COLO668 (cell line): ENCODE measurements around the gene SWI5.

Source experiments
- DNase-seq: peaks from one replicate; lab custom pipeline; 2025; ENCODE audit not compliant: unreplicated experiment; lab: John Stamatoyannopoulos, UW

Gene SWI5

DNA sequence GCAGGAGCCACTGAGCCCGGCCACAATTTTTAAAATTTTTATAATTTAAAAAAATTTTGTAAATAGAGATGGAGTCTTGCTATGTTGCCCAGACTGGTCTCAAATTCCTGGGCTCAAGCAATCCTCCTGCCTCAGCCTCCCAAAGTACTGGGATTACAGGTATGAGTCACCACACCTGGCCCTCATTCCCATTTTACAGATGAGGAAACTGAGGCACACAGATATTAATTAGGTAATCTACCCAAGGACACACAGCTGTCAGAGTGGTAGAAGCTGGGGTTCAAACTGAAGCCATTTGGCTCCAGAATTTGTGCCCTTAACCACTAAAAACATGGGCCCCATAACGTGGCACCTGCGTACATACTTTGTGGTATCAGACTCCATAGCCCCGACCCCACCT, 38.6 kb downstream of the SWI5 start:
- no peak for DNase-seq

DNA sequence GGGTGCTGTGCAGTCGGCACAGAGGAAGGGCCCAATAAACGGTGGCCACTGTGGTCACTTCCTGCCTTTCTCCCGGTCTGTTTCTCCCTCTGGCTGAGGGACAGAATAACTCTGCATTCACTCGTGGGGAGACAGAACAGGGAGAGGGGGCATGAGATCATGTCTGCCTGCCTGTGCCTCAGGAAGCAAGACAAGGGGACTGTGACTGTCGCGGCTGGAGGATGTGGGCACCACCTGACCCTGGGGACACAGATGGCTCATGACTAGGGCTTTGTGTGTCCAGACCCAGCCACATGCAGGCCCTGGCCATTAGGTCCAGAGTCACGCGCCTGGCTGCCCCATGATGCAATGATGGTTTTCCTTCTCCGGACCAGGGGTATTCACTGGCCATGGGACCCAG, 40.3 kb downstream of the SWI5 start:
- no peak for DNase-seq

DNA sequence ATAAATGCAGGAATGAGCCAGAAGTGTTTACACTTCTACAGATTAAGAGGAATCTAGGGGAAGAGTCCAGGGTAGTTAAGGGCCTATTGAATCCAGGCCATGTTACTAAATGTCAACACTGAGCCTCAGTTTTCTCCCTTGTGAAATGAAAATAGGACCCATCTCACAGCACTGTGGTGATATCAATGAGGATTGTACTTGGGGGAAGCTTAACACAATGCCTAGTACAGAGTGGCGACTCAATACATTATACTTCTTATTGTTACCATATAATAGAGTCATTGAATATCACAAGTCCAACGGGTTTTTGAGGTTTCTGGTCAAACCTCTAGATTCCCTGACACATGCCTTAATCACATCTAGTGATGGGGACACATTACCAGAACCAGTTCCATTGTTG, 41.6 kb downstream of the SWI5 start:
- DNase-seq = no peak

DNA sequence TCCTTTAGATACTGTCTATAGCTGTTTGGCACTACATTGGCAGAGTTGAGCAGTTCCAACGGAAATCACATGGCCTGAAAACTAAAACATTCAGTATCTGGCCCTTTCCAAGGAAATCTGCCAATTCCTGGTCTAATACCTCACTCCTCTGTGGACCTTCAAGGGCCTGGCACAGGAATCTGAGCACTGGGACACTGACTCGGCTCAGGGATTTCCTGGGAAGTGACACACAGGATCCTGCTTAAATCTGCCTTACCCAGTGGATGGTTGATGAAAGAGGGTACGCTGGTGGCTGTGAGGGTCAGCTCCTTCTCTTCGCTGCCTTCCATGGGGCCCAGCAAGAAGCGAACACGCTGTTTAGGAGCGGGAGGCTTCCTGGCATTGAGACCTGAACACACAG, 45.3 kb downstream of the SWI5 start:
- DNase-seq = no peak

DNA sequence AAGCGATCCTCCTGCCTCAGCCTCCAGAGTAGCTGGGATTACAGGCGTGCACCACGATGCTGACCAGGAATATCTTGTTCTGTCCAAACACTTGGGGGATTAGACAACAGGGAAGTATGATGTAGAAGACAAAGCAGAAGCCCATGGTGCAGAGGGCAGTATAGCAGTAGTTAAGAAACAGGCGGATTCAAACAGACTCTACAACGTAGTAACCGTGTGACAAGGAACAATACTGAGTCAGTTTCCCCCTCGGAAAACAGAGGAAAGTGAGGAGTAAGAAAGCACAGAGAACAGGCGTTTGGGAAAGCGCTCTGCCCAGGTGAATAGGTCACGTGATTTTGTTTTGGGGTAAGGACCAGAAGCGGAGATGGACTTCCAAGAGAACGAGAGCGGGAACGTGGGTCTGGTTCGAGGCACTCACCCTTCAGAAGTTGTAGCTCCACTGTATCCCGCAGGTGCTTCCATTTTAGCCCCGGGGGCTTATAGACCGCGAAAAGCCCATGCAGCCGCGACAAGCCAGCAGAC, 45.9 kb downstream of the SWI5 start:
- no peak for DNase-seq

DNA sequence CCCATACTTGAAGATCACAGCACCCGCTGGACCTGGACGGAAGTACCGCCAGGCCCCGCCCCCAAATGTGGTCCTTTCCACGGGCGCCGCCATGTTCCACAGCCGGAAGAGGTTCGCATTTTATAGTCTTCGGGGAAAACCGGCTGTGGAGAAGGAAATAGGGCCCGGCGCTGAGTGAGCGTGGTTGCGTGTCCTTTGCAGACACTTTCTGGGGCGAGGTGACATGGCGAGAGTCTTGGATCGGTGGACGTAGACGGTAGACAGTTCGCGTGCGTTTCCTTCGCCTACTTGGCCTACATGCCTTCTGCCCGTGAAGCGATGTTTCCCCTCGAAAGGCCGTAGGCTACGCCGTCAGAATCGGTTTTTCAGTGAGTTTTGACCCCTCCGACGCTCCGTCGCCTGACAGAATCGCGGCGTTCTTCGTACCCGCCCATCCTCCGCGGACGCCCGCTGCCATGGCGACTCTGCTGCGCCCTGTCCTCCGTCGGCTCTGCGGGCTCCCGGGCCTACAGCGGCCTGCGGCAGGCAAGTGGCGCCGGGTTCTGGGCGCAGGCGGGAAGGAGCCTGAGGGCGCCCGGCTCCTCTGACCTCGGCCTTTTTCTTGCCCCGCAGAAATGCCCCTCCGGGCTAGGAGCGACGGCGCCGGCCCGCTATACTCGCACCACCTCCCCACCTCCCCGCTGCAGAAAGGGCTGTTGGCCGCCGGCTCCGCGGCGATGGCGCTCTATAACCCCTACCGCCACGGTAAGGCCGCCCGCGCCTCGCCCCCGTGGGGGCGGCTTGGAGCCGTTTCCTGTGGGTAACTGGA, 46.5 kb downstream of the SWI5 start, which contains the start of the genes COQ4 and TRUB2:
COQ4 (plus strand) TSS at position 436 of the 808 bp plus-strand sequence; CDS start at position 456, 20 bp downstream.
TRUB2 (minus strand) TSS at position 44 of the 808 bp plus-strand sequence; CDS start at position 5, 39 bp downstream.
- peak; percentile 96 for DNase-seq

DNA sequence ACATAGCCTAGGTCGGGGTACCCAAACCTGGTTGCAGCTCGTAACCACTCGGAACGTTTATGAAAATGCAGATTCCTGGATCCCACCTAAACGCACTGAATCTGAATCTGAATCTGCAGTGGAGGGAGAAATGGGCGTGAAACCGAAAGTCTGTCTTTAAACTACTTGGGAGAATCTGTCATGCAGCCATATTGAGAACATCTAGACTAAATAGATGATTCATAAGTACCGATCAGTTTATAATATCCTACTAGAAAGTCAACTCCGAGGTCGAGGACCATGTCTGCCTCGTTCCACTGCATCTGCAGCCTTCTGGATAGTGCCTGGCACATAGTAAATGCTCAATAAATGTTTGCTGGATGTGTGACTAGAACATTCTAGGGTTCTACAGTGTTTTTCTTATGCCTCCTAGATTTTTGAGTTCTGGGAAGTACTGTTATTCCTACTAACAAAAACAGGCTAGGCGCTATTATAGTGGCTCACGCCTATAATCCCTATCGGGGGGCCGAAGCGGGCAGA, 47.2 kb downstream of the SWI5 start:
- no peak for DNase-seq

DNA sequence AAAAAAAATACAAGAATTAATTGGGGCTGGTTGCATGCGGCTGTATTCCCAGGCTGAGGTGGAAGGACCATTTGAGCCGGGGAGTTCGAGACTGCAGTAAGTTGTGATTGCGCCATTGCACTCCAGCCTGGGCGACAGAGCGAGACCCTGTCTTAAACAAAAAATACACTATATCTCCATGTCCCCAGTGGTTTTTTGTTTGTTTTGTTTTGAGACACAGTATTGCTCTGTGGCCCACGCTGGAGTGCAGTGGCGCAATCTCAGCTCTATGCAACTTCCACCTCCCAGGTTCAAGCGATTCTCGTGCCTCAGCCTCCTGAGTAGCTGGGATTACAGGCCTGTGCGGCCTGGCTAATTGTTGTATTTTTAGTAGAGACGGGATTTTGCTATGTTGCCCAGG, 47.7 kb downstream of the SWI5 start:
- DNase-seq = no peak

DNA sequence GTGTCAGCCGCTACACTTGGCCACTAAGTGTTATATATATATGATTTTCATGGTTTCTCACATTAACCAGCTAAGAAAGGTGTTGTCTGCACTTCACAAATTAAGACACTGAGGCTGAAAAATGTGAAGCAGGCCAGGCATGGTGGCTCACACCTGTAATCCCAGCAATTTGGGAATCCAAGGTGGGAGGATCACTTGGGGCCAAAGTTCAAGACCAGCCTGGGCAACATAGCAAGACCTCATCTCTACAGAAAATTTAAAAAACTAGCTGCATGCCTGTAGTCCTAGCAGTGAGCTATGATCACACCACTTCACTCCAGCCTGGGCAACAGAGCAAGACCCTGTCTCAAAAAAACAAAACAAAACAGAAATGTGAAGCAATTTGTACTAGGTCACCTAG, 48.3 kb downstream of the SWI5 start:
- DNase-seq = no peak

DNA sequence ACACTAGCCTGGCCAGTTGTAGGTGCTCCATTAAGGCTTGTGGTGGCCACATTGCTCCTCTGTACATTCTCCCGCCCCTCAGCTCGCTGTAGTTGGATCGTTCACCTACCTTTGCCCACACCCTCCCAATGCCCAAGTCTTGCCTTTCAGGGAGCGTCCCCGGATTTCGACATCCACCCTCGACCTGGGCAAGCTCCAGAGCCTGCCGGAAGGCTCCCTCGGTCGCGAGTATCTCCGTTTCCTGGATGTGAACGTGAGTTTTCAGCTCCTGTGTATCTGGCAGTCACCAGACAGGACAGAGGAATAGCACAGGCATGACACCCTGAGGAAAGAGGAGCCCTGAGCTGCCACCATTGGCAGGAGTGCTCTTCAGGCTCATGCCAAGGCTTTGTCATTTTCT, 49.6 kb downstream of the SWI5 start:
- no peak for DNase-seq

DNA sequence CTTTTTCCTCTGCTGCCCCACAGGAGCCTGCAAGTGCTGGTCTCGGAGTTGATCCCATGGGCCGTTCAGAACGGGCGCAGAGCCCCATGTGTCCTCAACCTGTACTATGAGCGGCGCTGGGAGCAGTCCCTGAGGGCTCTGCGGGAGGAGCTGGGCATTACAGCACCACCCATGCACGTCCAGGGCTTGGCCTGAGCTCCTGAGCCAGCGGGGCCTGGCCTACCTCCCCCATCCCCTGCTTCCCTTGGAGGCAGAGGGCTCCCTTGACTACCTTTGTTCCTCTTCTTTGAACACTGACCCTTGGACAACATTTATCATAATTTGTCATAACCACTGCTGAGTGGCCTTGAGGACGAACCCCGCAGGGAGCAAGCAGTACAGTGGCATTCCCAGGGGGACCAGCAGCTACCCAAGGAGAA, 57.4 kb downstream of the SWI5 start:
- no peak for DNase-seq

DNA sequence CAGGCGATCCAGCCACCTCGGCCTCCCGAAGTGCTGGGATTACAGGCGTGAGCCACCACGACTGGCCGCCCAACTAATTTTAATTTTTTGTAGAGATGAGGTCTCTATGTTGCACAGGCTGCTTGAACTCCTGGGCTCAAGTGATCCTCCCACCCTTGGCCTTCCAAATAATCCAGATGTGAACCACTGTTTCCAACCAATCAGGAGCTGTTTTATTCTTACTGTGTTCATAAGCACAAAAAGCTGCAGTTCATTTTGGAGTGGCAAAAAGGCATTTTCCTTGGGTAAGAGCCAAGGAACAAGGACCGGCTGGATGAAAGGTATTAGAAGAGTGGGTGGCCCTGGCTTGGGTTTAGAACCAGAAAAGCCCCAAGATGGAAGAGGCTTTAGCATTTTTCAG, 59.1 kb downstream of the SWI5 start:
- DNase-seq = no peak

DNA sequence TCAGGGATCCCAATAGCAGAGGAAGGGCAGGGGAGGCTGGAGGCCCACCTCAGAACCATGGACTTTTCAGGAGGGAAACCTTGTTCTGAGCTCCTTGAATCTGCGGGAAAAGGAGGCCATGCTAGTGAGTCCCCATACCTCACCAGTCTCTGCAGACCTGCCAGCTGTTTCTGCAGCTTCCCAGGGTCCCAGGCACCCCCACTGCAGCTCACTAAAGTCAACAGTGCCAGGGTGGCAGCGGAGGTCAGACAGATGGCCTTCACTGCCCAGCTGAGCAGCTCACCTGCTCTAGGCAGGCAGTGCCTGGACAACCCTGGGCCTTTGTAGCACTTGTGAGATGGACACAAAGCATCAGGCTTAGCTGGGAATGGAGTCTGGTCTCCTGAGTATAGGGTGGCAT, 59.8 kb downstream of the SWI5 start:
- no peak for DNase-seq

DNA sequence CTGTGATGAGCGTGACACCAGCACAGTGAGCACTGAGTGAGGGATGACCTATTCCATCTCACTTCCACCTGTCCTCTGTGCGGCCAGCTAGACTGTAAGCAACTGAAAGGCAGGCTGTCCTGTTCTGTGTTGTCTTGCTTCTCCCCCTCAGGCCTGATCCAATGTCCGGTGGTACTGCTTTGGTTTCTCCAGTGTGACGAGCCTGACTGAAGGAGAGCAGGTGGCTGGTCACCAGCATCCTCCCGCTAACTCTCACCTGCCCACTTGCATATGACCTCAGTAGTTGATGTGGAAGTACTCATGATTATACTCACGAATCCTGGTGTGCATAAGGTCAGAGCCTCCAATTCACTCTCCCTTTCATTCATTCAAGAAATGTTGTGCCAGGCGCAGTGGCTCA, 61.9 kb downstream of the SWI5 start:
- DNase-seq = no peak
